Measurements from ENCODE around the gene GSK3A. TPM values are rescaled to one million over a fixed set of nuclear protein-coding genes. Genes with fewer than 3 reads are reported as not detected.

Gene GSK3A
- total RNA-seq, 2 experiments from 2014 or later: 30.5 to 31.7 TPM

GRCh38 chr19:42244347-42245220 is 2.2 kb upstream of the GSK3A start:
- intact Hi-C loops (cut with micrococcal nuclease): loop anchor here (5.0 kb wide), 1 partner anchor 38 kb away; no protein-coding TSS in a partner anchor
- DNase-seq: peak; percentile 97
- no peaks in the 10 kb centered on the region for H3K27me3 Mint-ChIP-seq
- peak; percentile 45 for ATAC-seq
- peak overlapping the region; percentile 100 for H3K27ac Mint-ChIP-seq
- CTCF ChIA-PET: interaction anchor here (0.8 to 6.7 kb wide), 6 partner anchors 15 to 120 kb away, joined by 3 to 107 read pairs (median 4); partner anchors contain the start of gene POU2F2
- H3K4me3 Mint-ChIP-seq: peak overlapping the region; percentile 94
- TF ChIP-seq CTCF (IDR thresholded peaks at IDR 0.05): peak; percentile 60
- peaks cover 20% of the 10 kb centered on the region for H3K36me3 Mint-ChIP-seq (ENCODE audit: low read depth)
- peaks cover 46% of the 10 kb centered on the region for H3K4me1 Mint-ChIP-seq (ENCODE audit: low read depth)
- no peaks in the 10 kb centered on the region for H3K9me3 Mint-ChIP-seq
- POLR2A ChIA-PET: interaction anchor here (0.7 to 16.1 kb wide), 10 partner anchors 9 to 112 kb away, joined by 3 to 195 read pairs (median 5); partner anchors contain the start of genes CIC, DEDD2 and ZNF526

- DNase-seq (peak; percentile 37), ATAC-seq (no peak)
- intact Hi-C loops (cut with micrococcal nuclease): loop anchor here (5.0 kb wide), 1 partner anchor 40 kb away; no protein-coding TSS in a partner anchor
- peak overlapping the region; percentile 89 for H3K27ac Mint-ChIP-seq
- H3K4me1 Mint-ChIP-seq (ENCODE audit: low read depth): peaks cover 46% of the 10 kb centered on the region
- CTCF ChIA-PET: interaction anchor here (0.7 to 6.7 kb wide), 11 partner anchors 10 to 109 kb away, joined by 3 to 107 read pairs (median 4); partner anchors contain the start of genes DEDD2, POU2F2 and ZNF526
- H3K27me3 Mint-ChIP-seq: no peaks in the 10 kb centered on the region
- POLR2A ChIA-PET: interaction anchor here (0.8 to 16.1 kb wide), 7 partner anchors 9 to 383 kb away, joined by 3 to 195 read pairs (median 13); partner anchors contain the start of genes DEDD2, POU2F2 and ZNF526
- H3K36me3 Mint-ChIP-seq (ENCODE audit: low read depth): peaks cover 23% of the 10 kb centered on the region
- peak overlapping the region; percentile 94 for H3K4me3 Mint-ChIP-seq
- TF ChIP-seq CTCF (IDR thresholded peaks at IDR 0.05): no peak
- H3K9me3 Mint-ChIP-seq: no peaks in the 10 kb centered on the region
Observed at GRCh38 chr19:42242069-42242511, 312 bp downstream of the GSK3A start.

GRCh38 chr19:42241279-42241678 is 1.1 kb downstream of the GSK3A start:
- H3K27ac Mint-ChIP-seq: peak overlapping the region; percentile 89
- no peaks in the 10 kb centered on the region for H3K9me3 Mint-ChIP-seq
- intact Hi-C loops (cut with micrococcal nuclease): loop anchor here (5.0 kb wide), 1 partner anchor 41 kb away; no protein-coding TSS in a partner anchor

GRCh38 chr19:42239544-42240220 is 2.7 kb downstream of the GSK3A start:
- DNase-seq: no peak
- Mint-ChIP-seq H3K9me3 (no peaks in the 10 kb centered on the region), H3K4me1 (ENCODE audit: low read depth) (peaks cover 34% of the 10 kb centered on the region), H3K27me3 (no peaks in the 10 kb centered on the region), H3K36me3 (ENCODE audit: low read depth) (peaks cover 36% of the 10 kb centered on the region), H3K27ac (peak overlapping the region; percentile 19), H3K4me3 (no peak overlapping the region)
- POLR2A ChIA-PET: interaction anchor here (0.6 to 16.1 kb wide), 5 partner anchors 9 to 64 kb away, joined by 3 to 195 read pairs (median 4); partner anchors contain the start of genes DEDD2, PAFAH1B3 and ZNF526
- TF ChIP-seq CTCF (IDR thresholded peaks at IDR 0.05): no peak
- CTCF ChIA-PET: interaction anchor here (0.9 to 3.3 kb wide), 3 partner anchors 11 to 56 kb away, joined by 3 to 14 read pairs (median 10); no protein-coding TSS in a partner anchor
- no peak for ATAC-seq
- intact Hi-C loops (cut with micrococcal nuclease): loop anchor here (5.0 kb wide), 1 partner anchor 43 kb away; no protein-coding TSS in a partner anchor

More at GRCh38 chr19:42241279-42241678, 1.1 kb downstream of the GSK3A start:
- H3K36me3 Mint-ChIP-seq (ENCODE audit: low read depth): peaks cover 25% of the 10 kb centered on the region
- no peak for DNase-seq
- H3K4me3 Mint-ChIP-seq: peak overlapping the region; percentile 94
- no peak for TF ChIP-seq CTCF (IDR thresholded peaks at IDR 0.05)
- ChIA-PET POLR2A (interaction anchor here (1.1 to 16.1 kb wide), 6 partner anchors 8 to 120 kb away, joined by 3 to 195 read pairs (median 14); partner anchors contain the start of genes DEDD2 and ZNF526), CTCF (interaction anchor here (0.5 to 6.7 kb wide), 10 partner anchors 11 to 109 kb away, joined by 3 to 107 read pairs (median 4); partner anchors contain the start of gene POU2F2)
- H3K27me3 Mint-ChIP-seq: no peaks in the 10 kb centered on the region
- ATAC-seq: no peak
- peaks cover 44% of the 10 kb centered on the region for H3K4me1 Mint-ChIP-seq (ENCODE audit: low read depth)
